H9 (cell line): ENCODE data around the gene C17orf107. TPM values are rescaled to one million over a fixed set of nuclear protein-coding genes. Genes with fewer than 3 reads are reported as not detected.

Experiments
- DNase-seq: peaks from one replicate; pipeline ENCODE4 v3.0.0-alpha.2; 2017
- H2AFZ ChIP-seq: one replicate; pipeline ENCODE4 v1.6.1; 2013; ENCODE audit warnings: mild to moderate bottlenecking, low read length, control low read depth, moderate library complexity
- H2AK5ac ChIP-seq: 2 replicates; pipeline ENCODE4 v1.6.1; 2013; ENCODE audit warnings: low read length, control low read depth, mixed read lengths; ENCODE audit not compliant: insufficient read length
- H2BK120ac ChIP-seq: one replicate; pipeline ENCODE4 v1.6.1; 2013; ENCODE audit warnings: low read depth, mild to moderate bottlenecking, low read length, control low read depth, inconsistent platforms; ENCODE audit not compliant: poor library complexity, severe bottlenecking
- H2BK12ac ChIP-seq: 2 replicates; pipeline ENCODE4 v1.6.1; 2013; ENCODE audit warnings: low read length, control low read depth, mixed read lengths, low read depth; ENCODE audit not compliant: insufficient read length
- H2BK15ac ChIP-seq: 2 replicates; pipeline ENCODE4 v1.6.1; 2013; ENCODE audit warnings: low read depth, low read length, control low read depth
- H2BK20ac ChIP-seq: one replicate; pipeline ENCODE4 v1.6.1; 2013; ENCODE audit warnings: low read depth, mild to moderate bottlenecking, low read length, control low read depth, inconsistent platforms; ENCODE audit not compliant: poor library complexity, severe bottlenecking
- H2BK5ac ChIP-seq: 2 replicates; pipeline ENCODE4 v1.6.1; 2013; ENCODE audit warnings: low read length, control low read depth, mixed read lengths; ENCODE audit not compliant: insufficient read length
- H3K14ac ChIP-seq: 2 replicates; pipeline ENCODE4 v1.6.1; 2013; ENCODE audit warnings: low read length, control low read depth; ENCODE audit not compliant: insufficient read depth
- H3K18ac ChIP-seq: 2 replicates; pipeline ENCODE4 v1.6.1; 2013; ENCODE audit warnings: low read depth, mild to moderate bottlenecking, mixed read lengths, low read length, control low read depth; ENCODE audit not compliant: insufficient read length
- H3K23ac ChIP-seq: 2 replicates; pipeline ENCODE4 v1.6.1; 2013; ENCODE audit warnings: low read length, control low read depth, mixed read lengths, low read depth; ENCODE audit not compliant: insufficient read length
- H3K23me2 ChIP-seq: 2 replicates; pipeline ENCODE4 v1.6.1; 2013; ENCODE audit warnings: low read depth, mild to moderate bottlenecking, mixed read lengths, low read length, control low read depth; ENCODE audit not compliant: insufficient read length, poor library complexity, severe bottlenecking
- H3K27ac ChIP-seq: 2 replicates; pipeline ENCODE4 v1.5.1; 2013; ENCODE audit warnings: low read length, control low read depth, mixed read lengths, low read depth; ENCODE audit not compliant: insufficient read length
- H3K27me3 ChIP-seq: 2 replicates; pipeline ENCODE4 v1.6.1; 2013; ENCODE audit warnings: low read length, control low read depth, inconsistent platforms; ENCODE audit not compliant: insufficient read depth
- H3K4ac ChIP-seq: 2 replicates; pipeline ENCODE4 v1.6.1; 2013; ENCODE audit warnings: low read depth, mild to moderate bottlenecking, control low read depth, inconsistent platforms, low read length, moderate library complexity
- H3K4me1 ChIP-seq: 2 replicates; pipeline ENCODE4 v1.6.1; 2013; ENCODE audit warnings: low read length, control low read depth, inconsistent platforms; ENCODE audit not compliant: insufficient read depth
- H3K4me2 ChIP-seq: 2 replicates; pipeline ENCODE4 v1.6.1; 2013; ENCODE audit warnings: low read length, control low read depth, mixed read lengths; ENCODE audit not compliant: insufficient read length, insufficient read depth
- H3K56ac ChIP-seq: 2 replicates; pipeline ENCODE4 v1.6.1; 2013; ENCODE audit warnings: low read depth, mild to moderate bottlenecking, mixed read lengths, low read length, control low read depth; ENCODE audit not compliant: insufficient read length
- H3K79me1 ChIP-seq: 2 replicates; pipeline ENCODE4 v1.6.1; 2013; ENCODE audit warnings: low read depth, mild to moderate bottlenecking, moderate library complexity, low read length, control low read depth, inconsistent platforms; ENCODE audit not compliant: insufficient read depth, poor library complexity, severe bottlenecking
- H3K79me2 ChIP-seq: 2 replicates; pipeline ENCODE4 v1.6.1; 2013; ENCODE audit warnings: low read length, control low read depth, inconsistent platforms; ENCODE audit not compliant: insufficient read depth
- H3K9ac ChIP-seq: 2 replicates; pipeline ENCODE4 v1.6.1; 2013; ENCODE audit warnings: low read length, control low read depth, mixed read lengths; ENCODE audit not compliant: insufficient read length; ENCODE audit errors: extremely low read depth
- H3K9me3 ChIP-seq: one replicate; pipeline ENCODE4 v1.6.1; 2013; ENCODE audit warnings: low read depth, low read length, inconsistent platforms; ENCODE audit not compliant: control insufficient read depth
- H3T11ph ChIP-seq: one replicate; pipeline ENCODE4 v1.6.1; 2013; ENCODE audit warnings: mild to moderate bottlenecking, low read length, control low read depth, inconsistent platforms
- H4K20me1 ChIP-seq: one replicate; pipeline ENCODE4 v1.6.1; 2013; ENCODE audit not compliant: control insufficient read depth, insufficient read length, insufficient read depth
- H4K5ac ChIP-seq: 2 replicates; pipeline ENCODE4 v1.6.1; 2013; ENCODE audit warnings: low read depth, mild to moderate bottlenecking, mixed read lengths, low read length, control low read depth; ENCODE audit not compliant: insufficient read length
- H4K8ac ChIP-seq: replicated peaks from 2 replicates; pipeline ENCODE4 v1.6.1; 2013; ENCODE audit warnings: low read length, control low read depth, mixed read lengths, low read depth; ENCODE audit not compliant: insufficient read length
- H4K91ac ChIP-seq: 2 replicates; pipeline ENCODE4 v1.6.1; 2013; ENCODE audit warnings: low read depth, mild to moderate bottlenecking, moderate library complexity, mixed read lengths, low read length, control low read depth; ENCODE audit not compliant: insufficient read length
- H3K27ac Mint-ChIP-seq, 3 experiments: 2 replicates in 2 of 3; 3 replicates in 1 of 3; pipeline ENCODE4 v1.8.0; 2020 to 2021; ENCODE audit warnings: mixed read lengths in 3 of 3, mild to moderate bottlenecking in 1 of 3, moderate library complexity in 1 of 3
- H3K27me3 Mint-ChIP-seq: 2 replicates; pipeline ENCODE4 v1.8.0; 2021; ENCODE audit warnings: low read depth, mild to moderate bottlenecking, moderate library complexity, mixed read lengths
- H3K36me3 Mint-ChIP-seq, 3 experiments: 2 replicates in 2 of 3; 3 replicates in 1 of 3; pipeline ENCODE4 v1.8.0; 2020 to 2021; ENCODE audit warnings: low read depth in 3 of 3, mixed read lengths in 3 of 3; ENCODE audit not compliant: insufficient read depth in 1 of 3
- H3K4me1 Mint-ChIP-seq, 2 experiments: 2 replicates each; pipeline ENCODE4 v1.8.0; 2020; ENCODE audit warnings: mixed read lengths in 2 of 2
- H3K4me3 Mint-ChIP-seq, 2 experiments: 2 replicates in 1 of 2; 3 replicates in 1 of 2; pipeline ENCODE4 v1.8.0; 2020 to 2021; ENCODE audit warnings: mild to moderate bottlenecking in 2 of 2, mixed read lengths in 2 of 2, moderate library complexity in 1 of 2
- H3K9me3 Mint-ChIP-seq, 2 experiments: 2 replicates in 1 of 2; 3 replicates in 1 of 2; pipeline ENCODE4 v1.8.0; 2020; ENCODE audit warnings: mild to moderate bottlenecking in 2 of 2, mixed read lengths in 2 of 2, moderate library complexity in 1 of 2
- WGBS: extraction: QIAGEN DNeasy Blood & Tissue Kit; methylation state at CpG from one replicate; pipeline ENCODE4 v1.1.7; 2013; ENCODE audit warnings: missing lambda C conversion rate, low lambda C conversion rate, mixed read lengths; ENCODE audit not compliant: insufficient read length; ENCODE audit errors: extremely low coverage; 5-methylcytosine and 5-hydroxymethylcytosine counted together
- total RNA-seq: library from RNA; stranded (reverse); gene quantifications from 2 replicates; pipeline ENCODE4 v1.2.1, GENCODE V29; 2021
- TF ChIP-seq, protein P1 (sequence below): fragments of 200-600 bp; sonication (generic); conservative IDR thresholded peaks from 3 replicates; pipeline ENCODE4 v1.8.0; 2021; ENCODE audit warnings: antibody characterized with exemption, mild to moderate bottlenecking

C17orf107 gene
- total RNA-seq, 1 experiment from 2014 or later = 4.4 TPM

DNA sequence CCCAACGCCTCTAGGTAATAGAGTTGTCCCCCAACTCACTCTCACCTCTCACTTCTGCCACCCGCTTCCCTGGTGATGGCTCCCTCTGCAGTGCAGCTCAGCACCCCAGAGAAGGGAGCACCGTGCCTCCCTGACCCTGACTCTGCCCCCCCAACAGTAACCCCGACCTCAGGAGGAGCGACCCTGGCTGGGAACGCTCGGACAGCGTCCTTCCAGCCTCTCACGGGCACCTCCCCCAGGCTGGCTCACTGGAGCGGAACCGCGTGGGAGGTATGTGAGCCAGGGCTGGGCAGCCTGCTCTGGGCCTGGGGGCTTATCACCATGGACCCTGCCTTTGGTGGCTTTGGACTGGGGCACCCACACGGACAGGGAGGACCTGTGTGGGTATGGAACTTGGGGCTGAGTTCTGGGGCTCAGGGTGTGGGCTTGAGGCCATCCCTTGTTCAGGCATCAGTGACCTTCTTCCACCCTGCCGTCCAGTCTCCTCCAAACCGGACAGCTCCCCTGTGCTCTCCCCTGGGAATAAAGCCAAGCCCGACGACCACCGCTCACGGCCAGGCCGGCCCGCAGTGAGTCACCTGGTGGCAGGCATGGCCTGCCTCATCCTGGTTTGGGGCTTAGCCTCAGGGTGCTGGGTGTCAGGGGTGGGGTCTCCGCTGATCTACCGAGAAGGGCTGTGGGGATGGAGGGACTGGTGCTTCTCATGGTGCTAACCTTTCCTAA lies 6.7 kb upstream of the C17orf107 start:
- Histone ChIP-seq H2AFZ (no peak overlapping the region), H3K9me3 (no peaks in the 10 kb centered on the region), H3K27me3 (no peaks in the 10 kb centered on the region), H3K18ac (no peak overlapping the region), H2BK12ac (no peak overlapping the region), H3K23me2 (no peaks in the 10 kb centered on the region), H2AK5ac (no peak overlapping the region), H3K4me2 (no peak overlapping the region), H4K5ac (no peak overlapping the region), H2BK15ac (no peak overlapping the region), H3K4ac (no peak overlapping the region), H3K56ac (no peak overlapping the region), H3K14ac (no peak overlapping the region; the same call in 1 of the 2 replicates), H2BK20ac (no peak overlapping the region), H4K20me1 (no peaks in the 10 kb centered on the region), H3T11ph (no peak overlapping the region), H3K23ac (no peak overlapping the region), H3K4me1 (no peaks in the 10 kb centered on the region), H3K79me1 (no peaks in the 10 kb centered on the region), H4K91ac (no peak overlapping the region), H4K8ac (no peak overlapping the region), H2BK120ac (no peak overlapping the region), H3K79me2 (no peaks in the 10 kb centered on the region), H3K27ac (no peak overlapping the region), H2BK5ac (no peak overlapping the region), H3K9ac (no peak overlapping the region)
- TF ChIP-seq, protein P1, sequence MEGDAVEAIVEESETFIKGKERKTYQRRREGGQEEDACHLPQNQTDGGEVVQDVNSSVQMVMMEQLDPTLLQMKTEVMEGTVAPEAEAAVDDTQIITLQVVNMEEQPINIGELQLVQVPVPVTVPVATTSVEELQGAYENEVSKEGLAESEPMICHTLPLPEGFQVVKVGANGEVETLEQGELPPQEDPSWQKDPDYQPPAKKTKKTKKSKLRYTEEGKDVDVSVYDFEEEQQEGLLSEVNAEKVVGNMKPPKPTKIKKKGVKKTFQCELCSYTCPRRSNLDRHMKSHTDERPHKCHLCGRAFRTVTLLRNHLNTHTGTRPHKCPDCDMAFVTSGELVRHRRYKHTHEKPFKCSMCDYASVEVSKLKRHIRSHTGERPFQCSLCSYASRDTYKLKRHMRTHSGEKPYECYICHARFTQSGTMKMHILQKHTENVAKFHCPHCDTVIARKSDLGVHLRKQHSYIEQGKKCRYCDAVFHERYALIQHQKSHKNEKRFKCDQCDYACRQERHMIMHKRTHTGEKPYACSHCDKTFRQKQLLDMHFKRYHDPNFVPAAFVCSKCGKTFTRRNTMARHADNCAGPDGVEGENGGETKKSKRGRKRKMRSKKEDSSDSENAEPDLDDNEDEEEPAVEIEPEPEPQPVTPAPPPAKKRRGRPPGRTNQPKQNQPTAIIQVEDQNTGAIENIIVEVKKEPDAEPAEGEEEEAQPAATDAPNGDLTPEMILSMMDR = no peak
- no peak overlapping the region for H3K4me3 Mint-ChIP-seq
- H3K36me3 Mint-ChIP-seq = peaks cover 8 to 61% (median 53%) of the 10 kb centered on the region in 3 experiments; a peak in 6 of 7 replicates
- H3K27ac Mint-ChIP-seq = no peak overlapping the region
- no CpG with 5 or more reads among the region's 23 CpGs for WGBS
- no peaks in the 10 kb centered on the region for H3K27me3 Mint-ChIP-seq
- no peak for DNase-seq
- peaks cover 0 to 14% of the 10 kb centered on the region in 2 experiments; a peak in 2 of 4 replicates for H3K4me1 Mint-ChIP-seq
- no peaks in the 10 kb centered on the region for H3K9me3 Mint-ChIP-seq
